Nephron progenitor cell (in vitro differentiated cells): Measurements from ENCODE around the gene ELMO1.
A peak's percentile ranks its signal among the peaks of the same experiment; 100 is the strongest.

Experiments used
- DNase-seq: peaks from one replicate; pipeline ENCODE4 v3.0.0; 2021
- H3K27ac Mint-ChIP-seq: 2 replicates; pipeline ENCODE4 v1.8.0; 2021; ENCODE audit warnings: mild to moderate bottlenecking, moderate library complexity, mixed read lengths
- H3K27me3 Mint-ChIP-seq: 2 replicates; pipeline ENCODE4 v1.8.0; 2021; ENCODE audit warnings: mild to moderate bottlenecking, low read depth, mixed read lengths; ENCODE audit not compliant: poor library complexity
- H3K36me3 Mint-ChIP-seq: 2 replicates; pipeline ENCODE4 v1.8.0; 2021; ENCODE audit warnings: low read depth, mixed read lengths
- H3K4me1 Mint-ChIP-seq: 2 replicates; pipeline ENCODE4 v1.8.0; 2021; ENCODE audit warnings: mixed read lengths
- H3K4me3 Mint-ChIP-seq: 2 replicates; pipeline ENCODE4 v1.8.0; 2021; ENCODE audit warnings: mild to moderate bottlenecking, moderate library complexity, mixed read lengths
- H3K9me3 Mint-ChIP-seq: 2 replicates; pipeline ENCODE4 v1.8.0; 2021; ENCODE audit warnings: mild to moderate bottlenecking, moderate library complexity, mixed read lengths
- CTCF ChIP-seq: fragments of 200-600 bp; sonication (generic); IDR thresholded peaks from 2 replicates; pipeline ENCODE4 v1.5.0; 2021; ENCODE audit warnings: antibody characterized with exemption

The ELMO1 gene

GRCh38 chr7:37015353-37016034 lies 433.2 kb downstream of the ELMO1 start:
- TF ChIP-seq CTCF: no peak
- H3K27ac Mint-ChIP-seq: no peak overlapping the region
- no peak for DNase-seq
- no peaks in the 10 kb centered on the region for H3K9me3 Mint-ChIP-seq
- H3K27me3 Mint-ChIP-seq: peaks cover 7% of the 10 kb centered on the region
- H3K4me1 Mint-ChIP-seq: peaks cover 50% of the 10 kb centered on the region
- H3K4me3 Mint-ChIP-seq: no peak overlapping the region
- H3K36me3 Mint-ChIP-seq: no peaks in the 10 kb centered on the region

GRCh38 chr7:37013771-37014170 lies 434.9 kb downstream of the ELMO1 start:
- TF ChIP-seq CTCF: no peak
- Mint-ChIP-seq H3K27me3 (peaks cover 7% of the 10 kb centered on the region), H3K27ac (no peak overlapping the region), H3K4me3 (no peak overlapping the region), H3K4me1 (peaks cover 60% of the 10 kb centered on the region), H3K36me3 (no peaks in the 10 kb centered on the region), H3K9me3 (no peaks in the 10 kb centered on the region)
- DNase-seq: no peak

- Mint-ChIP-seq H3K4me1 (peaks cover 78% of the 10 kb centered on the region), H3K9me3 (no peaks in the 10 kb centered on the region), H3K27me3 (peaks cover 3% of the 10 kb centered on the region), H3K27ac (no peak overlapping the region), H3K4me3 (no peak overlapping the region), H3K36me3 (no peaks in the 10 kb centered on the region)
- DNase-seq: no peak
- TF ChIP-seq CTCF: no peak
Observed at GRCh38 chr7:37011151-37011890, 437.3 kb downstream of the ELMO1 start.

GRCh38 chr7:37009125-37009675 lies 439.5 kb downstream of the ELMO1 start:
- H3K9me3 Mint-ChIP-seq: no peaks in the 10 kb centered on the region
- peaks cover 3% of the 10 kb centered on the region for H3K27me3 Mint-ChIP-seq
- no peak overlapping the region for H3K27ac Mint-ChIP-seq

GRCh38 chr7:37007691-37008090 lies 441.0 kb downstream of the ELMO1 start:
- Mint-ChIP-seq H3K27ac (peak overlapping the region; percentile 10), H3K27me3 (peaks cover 3% of the 10 kb centered on the region), H3K4me1 (peaks cover 59% of the 10 kb centered on the region), H3K9me3 (no peaks in the 10 kb centered on the region), H3K4me3 (no peak overlapping the region), H3K36me3 (no peaks in the 10 kb centered on the region)
- TF ChIP-seq CTCF: no peak
- DNase-seq: no peak

More at GRCh38 chr7:37009125-37009675, 439.5 kb downstream of the ELMO1 start:
- no peak for TF ChIP-seq CTCF
- H3K4me1 Mint-ChIP-seq: peaks cover 70% of the 10 kb centered on the region
- no peak for DNase-seq
- no peaks in the 10 kb centered on the region for H3K36me3 Mint-ChIP-seq
- H3K4me3 Mint-ChIP-seq: no peak overlapping the region
